ENCODE data around the gene C1orf198.

DNA sequence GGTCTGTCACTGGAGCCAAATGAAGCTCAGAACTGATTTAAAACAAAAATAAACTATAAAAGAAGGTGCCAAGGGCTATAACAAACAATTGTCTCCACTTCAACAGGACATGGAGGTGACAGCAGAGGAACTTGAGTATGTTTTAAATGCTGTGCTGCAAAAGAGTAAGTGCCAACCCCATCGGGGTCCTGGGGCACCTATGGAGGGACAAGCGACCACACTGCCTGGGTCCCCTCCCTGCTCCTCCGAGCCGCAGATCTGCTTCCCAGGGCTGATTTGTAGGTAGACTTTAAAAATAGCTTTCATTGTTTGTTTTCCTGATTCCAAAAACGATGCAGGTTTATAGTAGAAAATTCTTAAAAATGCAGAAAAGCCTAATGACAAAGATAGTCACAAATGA lies 78.3 kb downstream of the C1orf198 start:
- TF ChIP-seq, protein P1, sequence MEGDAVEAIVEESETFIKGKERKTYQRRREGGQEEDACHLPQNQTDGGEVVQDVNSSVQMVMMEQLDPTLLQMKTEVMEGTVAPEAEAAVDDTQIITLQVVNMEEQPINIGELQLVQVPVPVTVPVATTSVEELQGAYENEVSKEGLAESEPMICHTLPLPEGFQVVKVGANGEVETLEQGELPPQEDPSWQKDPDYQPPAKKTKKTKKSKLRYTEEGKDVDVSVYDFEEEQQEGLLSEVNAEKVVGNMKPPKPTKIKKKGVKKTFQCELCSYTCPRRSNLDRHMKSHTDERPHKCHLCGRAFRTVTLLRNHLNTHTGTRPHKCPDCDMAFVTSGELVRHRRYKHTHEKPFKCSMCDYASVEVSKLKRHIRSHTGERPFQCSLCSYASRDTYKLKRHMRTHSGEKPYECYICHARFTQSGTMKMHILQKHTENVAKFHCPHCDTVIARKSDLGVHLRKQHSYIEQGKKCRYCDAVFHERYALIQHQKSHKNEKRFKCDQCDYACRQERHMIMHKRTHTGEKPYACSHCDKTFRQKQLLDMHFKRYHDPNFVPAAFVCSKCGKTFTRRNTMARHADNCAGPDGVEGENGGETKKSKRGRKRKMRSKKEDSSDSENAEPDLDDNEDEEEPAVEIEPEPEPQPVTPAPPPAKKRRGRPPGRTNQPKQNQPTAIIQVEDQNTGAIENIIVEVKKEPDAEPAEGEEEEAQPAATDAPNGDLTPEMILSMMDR (IDR thresholded peaks at IDR 0.05) = no peak
- no peak for TF ChIP-seq EZH2 (IDR thresholded peaks at IDR 0.05)

Data from neural progenitor cell (in vitro differentiated cells).